ENCODE results near the gene ZNF862.

Gene ZNF862

GRCh38 chr7:149846021-149846420 is 7.8 kb downstream of the ZNF862 start:
- DNase-seq (ENCODE audit: low read depth): no peak
- TF ChIP-seq CTCF (conservative IDR thresholded peaks at IDR 0.05; ENCODE audit: low read length): no peak
- no peak overlapping the region for H3K4me3 ChIP-seq (ENCODE audit: low read length)

GRCh38 chr7:149846436-149847046 is 8.4 kb downstream of the ZNF862 start:
- TF ChIP-seq CTCF (conservative IDR thresholded peaks at IDR 0.05; ENCODE audit: low read length): no peak
- DNase-seq (ENCODE audit: low read depth): no peak
- no peak overlapping the region for H3K4me3 ChIP-seq (ENCODE audit: low read length)

- no peak for TF ChIP-seq CTCF (conservative IDR thresholded peaks at IDR 0.05; ENCODE audit: low read length)
- DNase-seq (ENCODE audit: low read depth): no peak
- H3K4me3 ChIP-seq (ENCODE audit: low read length): no peak overlapping the region
Measured at GRCh38 chr7:149849174-149849573, 11.0 kb downstream of the ZNF862 start.

- H3K4me3 ChIP-seq (ENCODE audit: low read length): no peak overlapping the region
- TF ChIP-seq CTCF (conservative IDR thresholded peaks at IDR 0.05; ENCODE audit: low read length): no peak
- no peak for DNase-seq (ENCODE audit: low read depth)
Measured at GRCh38 chr7:149850007-149850594, 11.9 kb downstream of the ZNF862 start.

GRCh38 chr7:149850716-149851115 is 12.5 kb downstream of the ZNF862 start:
- no peak overlapping the region for H3K4me3 ChIP-seq (ENCODE audit: low read length)
- no peak for DNase-seq (ENCODE audit: low read depth)
- TF ChIP-seq CTCF (conservative IDR thresholded peaks at IDR 0.05; ENCODE audit: low read length): no peak

- TF ChIP-seq CTCF (conservative IDR thresholded peaks at IDR 0.05; ENCODE audit: low read length): no peak
- no peak overlapping the region for H3K4me3 ChIP-seq (ENCODE audit: low read length)
- DNase-seq (ENCODE audit: low read depth): no peak
Measured at GRCh38 chr7:149851449-149851848, 13.3 kb downstream of the ZNF862 start.

GRCh38 chr7:149853157-149853556 is 15.0 kb downstream of the ZNF862 start:
- no peak for TF ChIP-seq CTCF (conservative IDR thresholded peaks at IDR 0.05; ENCODE audit: low read length)
- DNase-seq (ENCODE audit: low read depth): peak; percentile 21
- no peak overlapping the region for H3K4me3 ChIP-seq (ENCODE audit: low read length)

Data from AG10803 (cell line).